GM12801 (cell line): ENCODE results near the gene PRPF8.

Source experiments
- TF ChIP-seq, protein P1 (sequence below): IDR thresholded peaks from one replicate; pipeline ENCODE4 v1.5.1; 2011; ENCODE audit warnings: control low read depth; ENCODE audit not compliant: insufficient read length; ENCODE audit errors: extremely low read depth

PRPF8 gene

DNA sequence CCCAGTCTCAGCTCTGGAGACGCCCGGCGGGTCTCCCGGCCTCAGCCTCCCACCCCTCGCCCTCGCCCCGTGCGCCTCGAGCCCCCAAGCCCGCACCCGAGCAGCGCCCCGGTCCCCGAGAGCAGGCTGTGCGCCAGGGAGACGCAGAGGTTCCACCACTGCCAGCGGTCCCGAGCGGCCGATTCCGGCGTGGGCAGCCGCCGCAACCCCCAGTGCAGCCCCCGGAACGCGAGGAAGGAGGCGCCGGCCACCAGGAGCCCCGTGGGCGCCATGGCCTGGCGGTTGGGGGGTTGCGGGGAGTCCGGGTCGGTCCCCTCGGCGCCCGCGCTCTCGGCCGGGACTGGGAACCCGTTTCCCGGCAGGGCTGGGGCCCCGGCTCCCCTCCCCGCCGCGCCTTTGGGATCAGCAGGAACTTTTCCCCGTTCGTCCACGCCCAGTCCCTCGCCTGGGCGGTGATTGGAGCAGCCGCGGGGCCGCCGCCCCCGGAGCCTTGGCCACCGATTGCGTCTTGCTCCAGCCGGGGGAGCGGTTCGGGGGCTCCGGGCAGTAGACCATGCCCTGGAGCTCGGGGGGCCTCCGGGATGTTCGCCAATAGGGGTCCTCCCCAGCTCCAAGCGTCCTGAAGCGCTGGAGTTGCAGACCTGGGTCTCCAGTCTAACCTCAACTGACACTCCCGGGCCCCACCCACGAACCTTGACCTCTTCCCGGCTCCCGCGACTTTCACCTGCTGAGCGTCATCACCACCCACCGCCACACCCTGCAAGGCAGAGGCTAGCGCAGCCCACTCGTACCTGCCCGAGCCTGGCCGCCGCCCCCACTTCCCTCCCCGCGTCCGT lies 25.5 kb upstream of the PRPF8 start, which contains the start of gene TLCD2:
TLCD2 (minus strand) TSS at position 407 of the 836 bp plus-strand sequence; CDS start at position 272, 135 bp downstream.
- TF ChIP-seq, protein P1, sequence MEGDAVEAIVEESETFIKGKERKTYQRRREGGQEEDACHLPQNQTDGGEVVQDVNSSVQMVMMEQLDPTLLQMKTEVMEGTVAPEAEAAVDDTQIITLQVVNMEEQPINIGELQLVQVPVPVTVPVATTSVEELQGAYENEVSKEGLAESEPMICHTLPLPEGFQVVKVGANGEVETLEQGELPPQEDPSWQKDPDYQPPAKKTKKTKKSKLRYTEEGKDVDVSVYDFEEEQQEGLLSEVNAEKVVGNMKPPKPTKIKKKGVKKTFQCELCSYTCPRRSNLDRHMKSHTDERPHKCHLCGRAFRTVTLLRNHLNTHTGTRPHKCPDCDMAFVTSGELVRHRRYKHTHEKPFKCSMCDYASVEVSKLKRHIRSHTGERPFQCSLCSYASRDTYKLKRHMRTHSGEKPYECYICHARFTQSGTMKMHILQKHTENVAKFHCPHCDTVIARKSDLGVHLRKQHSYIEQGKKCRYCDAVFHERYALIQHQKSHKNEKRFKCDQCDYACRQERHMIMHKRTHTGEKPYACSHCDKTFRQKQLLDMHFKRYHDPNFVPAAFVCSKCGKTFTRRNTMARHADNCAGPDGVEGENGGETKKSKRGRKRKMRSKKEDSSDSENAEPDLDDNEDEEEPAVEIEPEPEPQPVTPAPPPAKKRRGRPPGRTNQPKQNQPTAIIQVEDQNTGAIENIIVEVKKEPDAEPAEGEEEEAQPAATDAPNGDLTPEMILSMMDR: no peak

DNA sequence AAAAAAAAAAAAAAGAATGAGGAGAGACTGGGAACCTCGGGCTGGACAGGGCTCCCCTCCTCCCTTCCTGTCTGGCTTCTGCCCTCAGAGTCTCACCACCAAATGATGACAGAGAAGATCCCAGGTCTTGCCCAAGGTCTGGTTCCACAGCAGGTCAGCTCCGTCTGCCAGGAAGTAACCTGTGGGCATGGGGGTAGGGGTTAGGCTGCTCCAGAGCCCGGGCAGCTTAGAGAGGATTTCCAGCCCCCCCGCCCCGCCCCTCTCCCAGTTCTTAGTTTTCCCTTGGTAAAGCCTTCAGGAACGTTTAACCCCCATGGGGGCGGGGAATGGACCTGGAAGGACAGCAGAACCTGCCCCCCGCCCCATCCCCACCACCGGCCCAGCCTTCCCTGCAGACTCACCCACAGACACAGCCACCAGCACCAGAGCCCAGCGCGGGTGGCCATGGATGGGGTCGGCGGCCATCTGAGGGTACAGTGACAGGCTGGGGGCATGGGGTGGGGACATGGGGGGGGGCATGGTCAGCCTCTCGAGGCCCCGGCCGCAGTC lies 24.8 kb upstream of the PRPF8 start:
- TF ChIP-seq, protein P1: no peak

DNA sequence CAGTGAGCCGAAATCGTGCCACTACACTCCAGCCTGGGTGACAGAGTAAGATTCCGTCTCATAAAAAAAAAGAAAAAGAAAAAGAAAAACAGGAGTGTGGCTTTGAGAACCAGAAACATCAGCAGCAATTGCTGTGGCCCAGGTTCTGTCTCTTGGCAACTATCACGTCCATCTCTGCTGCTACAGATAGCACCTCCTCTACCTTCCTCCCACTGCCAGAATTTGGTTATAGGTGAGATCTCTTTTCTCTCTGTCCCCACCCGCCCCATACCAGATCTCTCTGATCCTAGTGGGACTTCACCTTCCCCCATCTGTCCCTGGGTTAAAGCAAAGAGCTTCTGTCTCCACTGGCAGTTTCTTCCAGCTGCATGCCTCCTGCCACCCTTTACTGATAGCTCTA lies 22.4 kb upstream of the PRPF8 start:
- TF ChIP-seq, protein P1: no peak

DNA sequence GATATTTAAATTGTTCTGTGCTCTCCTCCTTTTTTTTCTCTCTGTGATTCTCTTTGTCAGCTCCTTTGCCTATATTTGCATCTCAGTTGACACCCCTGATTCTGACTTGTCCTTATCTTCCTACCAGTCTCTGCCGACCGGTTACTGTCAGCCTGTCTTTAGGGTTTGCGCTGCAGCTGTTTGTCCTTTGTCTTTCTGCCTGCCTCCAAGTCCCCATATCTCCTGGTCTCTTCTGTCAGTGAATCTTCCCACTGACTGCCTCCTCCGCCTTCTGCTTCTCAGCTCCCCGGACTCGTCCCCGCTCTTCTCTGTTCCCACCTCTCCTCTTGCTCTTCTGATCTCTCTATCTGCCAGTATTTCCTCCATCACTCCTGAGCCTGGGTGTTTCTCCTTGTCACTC lies 20.3 kb upstream of the PRPF8 start:
- TF ChIP-seq, protein P1: no peak

DNA sequence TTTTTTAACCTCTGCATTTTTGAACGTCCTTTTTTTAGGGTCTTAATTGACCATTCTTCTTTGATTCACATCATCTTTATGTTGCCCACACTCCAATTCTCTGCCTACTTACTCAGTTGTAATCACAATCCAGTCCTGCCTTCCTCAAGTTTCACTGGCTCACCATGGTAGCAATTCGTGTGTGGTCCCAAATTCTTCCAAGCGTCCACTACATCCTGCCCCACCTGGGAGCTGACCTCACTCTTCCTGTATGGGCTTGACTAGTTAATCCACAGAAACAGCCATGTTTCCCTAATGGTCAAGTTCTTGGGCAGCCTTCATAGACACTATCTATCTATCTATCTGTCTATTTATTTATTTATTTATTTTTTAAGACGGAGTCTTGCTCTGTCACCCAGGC lies 18.4 kb upstream of the PRPF8 start:
- TF ChIP-seq, protein P1: no peak

DNA sequence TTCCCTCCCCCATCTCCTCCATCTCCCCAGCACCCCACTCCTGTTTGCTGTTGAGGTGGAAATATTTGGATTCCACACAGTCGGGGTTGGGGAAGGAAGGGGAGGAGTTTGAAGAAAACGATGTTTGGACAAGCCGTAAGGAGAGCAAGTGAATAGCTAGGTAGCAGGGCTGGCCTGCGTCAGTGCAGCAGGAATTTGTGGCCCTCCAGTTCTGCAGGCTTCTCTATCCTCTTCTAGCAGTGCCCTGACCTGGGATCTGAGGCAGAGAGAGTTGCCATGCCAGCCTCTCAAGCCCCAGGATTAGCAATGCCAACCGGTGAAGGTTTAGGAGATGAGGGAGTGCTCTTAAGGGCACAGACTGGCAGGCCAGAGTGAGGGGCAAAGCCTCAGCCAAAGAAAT lies 13.0 kb upstream of the PRPF8 start:
- TF ChIP-seq, protein P1: no peak

DNA sequence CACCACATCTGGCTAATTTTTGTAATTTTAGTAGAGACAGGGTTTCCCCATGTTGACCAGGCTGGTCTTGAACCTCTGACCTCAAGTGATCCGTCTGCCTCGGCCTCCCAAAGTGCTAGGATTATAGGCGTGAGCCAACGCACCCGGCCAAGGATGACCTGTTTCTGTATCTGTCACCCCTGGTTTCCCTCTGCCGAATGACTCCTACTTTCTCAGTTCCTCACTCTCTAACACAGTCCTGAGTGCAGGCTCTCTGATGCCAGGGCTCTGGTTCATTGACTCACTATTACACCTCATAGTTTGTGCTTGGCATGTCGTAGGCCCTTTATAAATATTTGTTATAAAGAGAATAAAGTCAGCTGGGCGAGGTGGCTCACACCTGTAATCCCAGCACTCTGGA lies 10.7 kb upstream of the PRPF8 start:
- TF ChIP-seq, protein P1: no peak
